GM12878 (cell line): ENCODE measurements around the gene TRAPPC12. TPM values are rescaled to one million over a fixed set of nuclear protein-coding genes. Genes with fewer than 3 reads are reported as not detected.

Experiments used
- ATAC-seq: fragments of 200-7000 bp; cut with Tn5 transposase; 3 replicates; pipeline ENCODE4 v1.9.1; 2020; ENCODE audit warnings: mild to moderate bottlenecking, moderate library complexity
- BruUV-seq: library from RNA; stranded (reverse); fragments of 400-500 nt; replicated peaks from 2 replicates; lab custom pipeline; 2021; lab: Mats Ljungman, UMichigan
- CTCF ChIA-PET: fragments of 300-600 bp; sonication (Branson Sonifier 250); formaldehyde crosslinking; extraction: SDS; loops from one replicate; lab custom pipeline; 2021; ENCODE audit warnings: inconsistent platforms; lab: Yijun Ruan, JAX
- POLR2A ChIA-PET: fragments of 350-600 bp; formaldehyde crosslinking; extraction: SDS; loops from one replicate; lab custom pipeline; 2021; ENCODE audit warnings: inconsistent platforms; lab: Charles Lee
- RAD21 ChIA-PET: fragments of 300-600 bp; sonication (Branson Sonifier 250); formaldehyde crosslinking; loops from one replicate; lab custom pipeline; 2023; ENCODE audit warnings: antibody characterized with exemption; ENCODE audit not compliant: unreplicated experiment; lab: Charles Lee
- SMC1A ChIA-PET: fragments of 300-600 bp; sonication (Branson Sonifier 250); formaldehyde crosslinking; loops from one replicate; lab custom pipeline; 2023; ENCODE audit not compliant: unreplicated experiment, uncharacterized antibody; lab: Charles Lee
- DNase-seq: peaks from one replicate; pipeline ENCODE4 v3.0.0-alpha.2; 2011; ENCODE audit warnings: low read depth, low spot score
- FAIRE-seq: peaks from 3 replicates; lab custom pipeline; 2011; peaks lifted over from hg19 to GRCh38; lab: Jason Lieb, UNC
- H2AFZ ChIP-seq: 2 replicates; pipeline ENCODE4 v1.6.0; 2011; ENCODE audit warnings: low read depth, low read length, control low read depth; ENCODE audit not compliant: control insufficient read depth
- H3K27ac ChIP-seq: 2 replicates; pipeline ENCODE4 v1.5.1; 2011; ENCODE audit warnings: control low read depth; ENCODE audit not compliant: control insufficient read depth, insufficient read depth
- H3K27me3 ChIP-seq, 2 experiments: replicated peaks in 1 of 2; 2 replicates each; pipeline versions ENCODE4 v1.6.0 to v1.6.1; 2011; ENCODE audit warnings: low read length in 1 of 2; ENCODE audit not compliant: control insufficient read depth in 2 of 2, insufficient read depth in 2 of 2
- H3K36me3 ChIP-seq, 2 experiments: 2 replicates each; pipeline ENCODE4 v1.5.1; 2011; ENCODE audit warnings: low read length in 1 of 2; ENCODE audit not compliant: control insufficient read depth in 2 of 2, insufficient read depth in 2 of 2
- H3K4me1 ChIP-seq: 2 replicates; pipeline ENCODE4 v1.6.1; 2011; ENCODE audit warnings: mild to moderate bottlenecking, low read length, moderate library complexity, mixed read lengths; ENCODE audit not compliant: control insufficient read depth, insufficient read depth
- H3K4me2 ChIP-seq: 2 replicates; pipeline ENCODE4 v1.6.0; 2011; ENCODE audit warnings: control low read depth; ENCODE audit not compliant: control insufficient read depth, insufficient read depth
- H3K4me3 ChIP-seq: fragments of 200-600 bp; sonication (generic); 2 replicates; pipeline ENCODE4 v1.5.1; 2016
- H3K79me2 ChIP-seq: 2 replicates; pipeline ENCODE4 v1.6.0; 2011; ENCODE audit warnings: low read length; ENCODE audit not compliant: control insufficient read depth, insufficient read depth
- H3K9ac ChIP-seq: 2 replicates; pipeline ENCODE4 v1.8.0; 2011; ENCODE audit warnings: low read length, control low read depth, mixed read lengths; ENCODE audit not compliant: control insufficient read depth, insufficient read depth
- H3K9me3 ChIP-seq: replicated peaks from 3 replicates; pipeline ENCODE4 v1.5.1; 2011; ENCODE audit warnings: mild to moderate bottlenecking, low read length; ENCODE audit not compliant: control insufficient read depth, insufficient read depth
- H4K20me1 ChIP-seq: 2 replicates; pipeline ENCODE4 v1.6.0; 2011; ENCODE audit not compliant: control insufficient read depth, insufficient read depth
- CBX5 ChIP-seq: sonication (generic); IDR thresholded peaks from 2 replicates; pipeline ENCODE4 v1.6.1; 2016; ENCODE audit warnings: low read depth, moderate library complexity, mild to moderate bottlenecking, inconsistent platforms
- EED ChIP-seq: sonication (generic); IDR thresholded peaks from 2 replicates; pipeline ENCODE4 v1.6.1; 2016; ENCODE audit warnings: antibody characterized with exemption, low read depth
- EGR1 ChIP-seq, 2 experiments: IDR thresholded peaks; 1 replicate in 1 of 2; 2 replicates in 1 of 2; pipeline ENCODE4 v1.6.1; 2011 to 2012; ENCODE audit warnings: low read depth in 2 of 2, low read length in 2 of 2, borderline replicate concordance in 1 of 2, mild to moderate bottlenecking in 1 of 2, moderate library complexity in 1 of 2
- HCFC1 ChIP-seq: fragments of 150-350 bp; IDR thresholded peaks from 2 replicates; pipeline ENCODE4 v1.6.1; 2014; ENCODE audit warnings: low read length
- HDGF ChIP-seq: fragments of 450-650 bp; IDR thresholded peaks from 2 replicates; pipeline ENCODE4 v1.6.1; 2016; ENCODE audit warnings: antibody characterized with exemption
- IRF4 ChIP-seq: IDR thresholded peaks from 2 replicates; pipeline ENCODE4 v1.6.1; 2011; ENCODE audit warnings: low read depth, low read length
- MTA3 ChIP-seq: IDR thresholded peaks from 2 replicates; pipeline ENCODE4 v1.6.1; 2012; ENCODE audit warnings: low read length, inconsistent platforms, borderline replicate concordance
- NFYB ChIP-seq: IDR thresholded peaks from 2 replicates; pipeline ENCODE4 v1.6.1; 2011; ENCODE audit warnings: low read depth, mild to moderate bottlenecking, low read length, improper control_type of control experiment, moderate library complexity; ENCODE audit not compliant: insufficient read depth
- TCF7 ChIP-seq: IDR thresholded peaks from 2 replicates; pipeline ENCODE4 v1.6.1; 2014; ENCODE audit warnings: antibody characterized with exemption, borderline replicate concordance
- WGBS: methylation state at CpG from one replicate; pipeline ENCODE4 v1.1.6; 2016; ENCODE audit warnings: low lambda C conversion rate; ENCODE audit not compliant: insufficient replicate concordance, insufficient coverage; ENCODE audit errors: missing lambda C conversion rate; 5-methylcytosine and 5-hydroxymethylcytosine counted together
- in situ Hi-C: fragments of 300-500 bp; cut with MboI; formaldehyde crosslinking; loops from 9 replicates; pipeline ENCODE4 v1.14.3; 2018; ENCODE audit warnings: mixed read lengths
- intact Hi-C: fragments of 100-400 bp; cut with micrococcal nuclease; formaldehyde crosslinking; loops from one replicate; pipeline ENCODE4 v1.14.2; 2022; ENCODE audit not compliant: unreplicated experiment
- polyA plus RNA-seq, 11 experiments: library from polyadenylated mRNA; depleted of rRNA in 4 of 11; unstranded in 6 of 11; stranded (reverse) in 5 of 11; fragments of >200 nt; fragmentation: Nextera tagmentation in 4 of 11; fragmentation: Illumina TruSeq in 1 of 11; extraction: Ambion mirVana in 4 of 11; extraction: Trizol in 1 of 11; gene quantifications; 1 replicate in 1 of 11; 2 replicates in 10 of 11; pipeline versions ENCODE4 v1.2.1 to v1.2.3, GENCODE V29; 2011 to 2016; ENCODE audit warnings: inconsistent platforms in 2 of 11, missing spikeins in 2 of 11, low read depth in 1 of 11
- total RNA-seq, 4 experiments: library from RNA; depleted of rRNA in 3 of 4; stranded (reverse); fragments of >200 nt in 3 of 4; fragmentation: Illumina TruSeq in 1 of 4; extraction: Trizol in 1 of 4; gene quantifications; 2 replicates each; pipeline versions ENCODE4 v1.2.1 to v1.2.3, GENCODE V29; 2013 to 2021
- TF ChIP-seq, protein P1 (sequence below): fragments of 450-650 bp; IDR thresholded peaks from 2 replicates; pipeline ENCODE4 v1.6.1; 2017; ENCODE audit warnings: borderline replicate concordance
- TF ChIP-seq, protein P2 (sequence below): fragments of 450-650 bp; IDR thresholded peaks from 2 replicates; pipeline ENCODE4 v1.6.1; 2017; ENCODE audit warnings: mild to moderate bottlenecking, moderate library complexity
- TF ChIP-seq, protein P3 (sequence below): fragments of 450-650 bp; IDR thresholded peaks from 2 replicates; pipeline ENCODE4 v1.6.1; 2018; ENCODE audit warnings: mild to moderate bottlenecking, low read depth, moderate library complexity; ENCODE audit not compliant: partially characterized antibody
- TF ChIP-seq, protein P4 (sequence below): fragments of 450-650 bp; IDR thresholded peaks from 2 replicates; pipeline ENCODE4 v1.6.1; 2017; ENCODE audit warnings: antibody characterized with exemption, mild to moderate bottlenecking, moderate library complexity

TRAPPC12 gene
- total and polyA plus RNA-seq, 10 of the 15 experiments (the other 5 are each of a cell fraction or from before 2014, with no cell fraction given): 8.6 to 77.1 (median 37.4) TPM

DNA sequence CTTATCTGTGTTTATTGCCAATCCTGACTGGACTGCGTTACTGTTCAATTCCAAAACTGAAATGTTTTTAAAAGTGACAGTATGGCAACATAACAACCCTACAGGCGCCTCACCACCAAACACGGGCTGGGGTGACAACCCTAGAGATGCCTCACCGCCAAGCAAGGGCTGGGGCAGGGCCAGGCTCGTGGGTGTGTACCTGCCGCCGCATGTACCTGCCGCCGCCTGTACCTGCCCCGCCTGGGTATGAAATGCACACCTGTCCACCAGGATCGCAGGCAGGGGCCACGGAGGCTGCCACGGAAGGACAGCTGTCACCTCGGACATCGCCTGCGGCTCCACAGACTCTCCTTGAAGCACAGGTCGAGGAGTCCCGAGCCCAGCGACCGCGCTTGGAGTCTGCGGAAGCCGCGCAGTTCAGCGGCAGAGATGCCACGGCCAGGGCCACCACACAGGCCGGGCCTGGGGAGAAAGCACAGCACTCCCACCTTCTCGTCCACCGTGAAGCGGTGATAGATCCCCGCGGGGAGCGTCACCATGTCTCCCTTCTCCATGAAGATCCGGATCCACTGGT lies 120.9 kb downstream of the TRAPPC12 start:
- no TSS peak for BruUV-seq
- Histone ChIP-seq H3K9me3 (no peaks in the 10 kb centered on the region), H3K79me2 (no peaks in the 10 kb centered on the region), H3K36me3 (peaks cover 2 to 4% of the 10 kb centered on the region in 2 experiments; a peak in 3 of 4 replicates), H3K4me2 (no peak overlapping the region), H3K27ac (no peak overlapping the region), H3K4me3 (no peak overlapping the region), H3K9ac (no peak overlapping the region), H3K27me3 (no peaks in the 10 kb centered on the region), H3K4me1 (no peaks in the 10 kb centered on the region), H4K20me1 (no peaks in the 10 kb centered on the region), H2AFZ (no peak overlapping the region)
- ChIA-PET POLR2A (no interaction called here), SMC1A (no interaction called here), CTCF (interaction anchor here (0.6 kb wide), 1 partner anchor 259 kb away, joined by 3 read pairs; no protein-coding TSS in a partner anchor), RAD21 (no interaction called here)
- intact Hi-C loops (no loop called here), in situ Hi-C loops (no loop called here)
- no peak for DNase-seq
- FAIRE-seq: no peak
- no peak for ATAC-seq
- WGBS: 91% methylated on average over 30 of the region's 34 CpGs
- TF ChIP-seq TCF7 (no peak), HCFC1 (no peak), IRF4 (no peak), MTA3 (no peak), EED (no peak), HDGF (no peak), EGR1 (IDR thresholded peaks at IDR 0.05; ENCODE audit: borderline replicate concordance in 1 of 2, low read depth in 2 of 2, low read length in 2 of 2) (no peak), CBX5 (no peak), NFYB (no peak)
- TF ChIP-seq, protein P1, sequence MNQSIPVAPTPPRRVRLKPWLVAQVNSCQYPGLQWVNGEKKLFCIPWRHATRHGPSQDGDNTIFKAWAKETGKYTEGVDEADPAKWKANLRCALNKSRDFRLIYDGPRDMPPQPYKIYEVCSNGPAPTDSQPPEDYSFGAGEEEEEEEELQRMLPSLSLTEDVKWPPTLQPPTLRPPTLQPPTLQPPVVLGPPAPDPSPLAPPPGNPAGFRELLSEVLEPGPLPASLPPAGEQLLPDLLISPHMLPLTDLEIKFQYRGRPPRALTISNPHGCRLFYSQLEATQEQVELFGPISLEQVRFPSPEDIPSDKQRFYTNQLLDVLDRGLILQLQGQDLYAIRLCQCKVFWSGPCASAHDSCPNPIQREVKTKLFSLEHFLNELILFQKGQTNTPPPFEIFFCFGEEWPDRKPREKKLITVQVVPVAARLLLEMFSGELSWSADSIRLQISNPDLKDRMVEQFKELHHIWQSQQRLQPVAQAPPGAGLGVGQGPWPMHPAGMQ: no peak
- TF ChIP-seq, protein P2, sequence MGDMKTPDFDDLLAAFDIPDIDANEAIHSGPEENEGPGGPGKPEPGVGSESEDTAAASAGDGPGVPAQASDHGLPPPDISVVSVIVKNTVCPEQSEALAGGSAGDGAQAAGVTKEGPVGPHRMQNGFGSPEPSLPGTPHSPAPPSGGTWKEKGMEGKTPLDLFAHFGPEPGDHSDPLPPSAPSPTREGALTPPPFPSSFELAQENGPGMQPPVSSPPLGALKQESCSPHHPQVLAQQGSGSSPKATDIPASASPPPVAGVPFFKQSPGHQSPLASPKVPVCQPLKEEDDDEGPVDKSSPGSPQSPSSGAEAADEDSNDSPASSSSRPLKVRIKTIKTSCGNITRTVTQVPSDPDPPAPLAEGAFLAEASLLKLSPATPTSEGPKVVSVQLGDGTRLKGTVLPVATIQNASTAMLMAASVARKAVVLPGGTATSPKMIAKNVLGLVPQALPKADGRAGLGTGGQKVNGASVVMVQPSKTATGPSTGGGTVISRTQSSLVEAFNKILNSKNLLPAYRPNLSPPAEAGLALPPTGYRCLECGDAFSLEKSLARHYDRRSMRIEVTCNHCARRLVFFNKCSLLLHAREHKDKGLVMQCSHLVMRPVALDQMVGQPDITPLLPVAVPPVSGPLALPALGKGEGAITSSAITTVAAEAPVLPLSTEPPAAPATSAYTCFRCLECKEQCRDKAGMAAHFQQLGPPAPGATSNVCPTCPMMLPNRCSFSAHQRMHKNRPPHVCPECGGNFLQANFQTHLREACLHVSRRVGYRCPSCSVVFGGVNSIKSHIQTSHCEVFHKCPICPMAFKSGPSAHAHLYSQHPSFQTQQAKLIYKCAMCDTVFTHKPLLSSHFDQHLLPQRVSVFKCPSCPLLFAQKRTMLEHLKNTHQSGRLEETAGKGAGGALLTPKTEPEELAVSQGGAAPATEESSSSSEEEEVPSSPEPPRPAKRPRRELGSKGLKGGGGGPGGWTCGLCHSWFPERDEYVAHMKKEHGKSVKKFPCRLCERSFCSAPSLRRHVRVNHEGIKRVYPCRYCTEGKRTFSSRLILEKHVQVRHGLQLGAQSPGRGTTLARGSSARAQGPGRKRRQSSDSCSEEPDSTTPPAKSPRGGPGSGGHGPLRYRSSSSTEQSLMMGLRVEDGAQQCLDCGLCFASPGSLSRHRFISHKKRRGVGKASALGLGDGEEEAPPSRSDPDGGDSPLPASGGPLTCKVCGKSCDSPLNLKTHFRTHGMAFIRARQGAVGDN: no peak
- TF ChIP-seq, protein P3, sequence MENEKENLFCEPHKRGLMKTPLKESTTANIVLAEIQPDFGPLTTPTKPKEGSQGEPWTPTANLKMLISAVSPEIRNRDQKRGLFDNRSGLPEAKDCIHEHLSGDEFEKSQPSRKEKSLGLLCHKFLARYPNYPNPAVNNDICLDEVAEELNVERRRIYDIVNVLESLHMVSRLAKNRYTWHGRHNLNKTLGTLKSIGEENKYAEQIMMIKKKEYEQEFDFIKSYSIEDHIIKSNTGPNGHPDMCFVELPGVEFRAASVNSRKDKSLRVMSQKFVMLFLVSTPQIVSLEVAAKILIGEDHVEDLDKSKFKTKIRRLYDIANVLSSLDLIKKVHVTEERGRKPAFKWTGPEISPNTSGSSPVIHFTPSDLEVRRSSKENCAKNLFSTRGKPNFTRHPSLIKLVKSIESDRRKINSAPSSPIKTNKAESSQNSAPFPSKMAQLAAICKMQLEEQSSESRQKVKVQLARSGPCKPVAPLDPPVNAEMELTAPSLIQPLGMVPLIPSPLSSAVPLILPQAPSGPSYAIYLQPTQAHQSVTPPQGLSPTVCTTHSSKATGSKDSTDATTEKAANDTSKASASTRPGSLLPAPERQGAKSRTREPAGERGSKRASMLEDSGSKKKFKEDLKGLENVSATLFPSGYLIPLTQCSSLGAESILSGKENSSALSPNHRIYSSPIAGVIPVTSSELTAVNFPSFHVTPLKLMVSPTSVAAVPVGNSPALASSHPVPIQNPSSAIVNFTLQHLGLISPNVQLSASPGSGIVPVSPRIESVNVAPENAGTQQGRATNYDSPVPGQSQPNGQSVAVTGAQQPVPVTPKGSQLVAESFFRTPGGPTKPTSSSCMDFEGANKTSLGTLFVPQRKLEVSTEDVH: no peak
- TF ChIP-seq, protein P4, sequence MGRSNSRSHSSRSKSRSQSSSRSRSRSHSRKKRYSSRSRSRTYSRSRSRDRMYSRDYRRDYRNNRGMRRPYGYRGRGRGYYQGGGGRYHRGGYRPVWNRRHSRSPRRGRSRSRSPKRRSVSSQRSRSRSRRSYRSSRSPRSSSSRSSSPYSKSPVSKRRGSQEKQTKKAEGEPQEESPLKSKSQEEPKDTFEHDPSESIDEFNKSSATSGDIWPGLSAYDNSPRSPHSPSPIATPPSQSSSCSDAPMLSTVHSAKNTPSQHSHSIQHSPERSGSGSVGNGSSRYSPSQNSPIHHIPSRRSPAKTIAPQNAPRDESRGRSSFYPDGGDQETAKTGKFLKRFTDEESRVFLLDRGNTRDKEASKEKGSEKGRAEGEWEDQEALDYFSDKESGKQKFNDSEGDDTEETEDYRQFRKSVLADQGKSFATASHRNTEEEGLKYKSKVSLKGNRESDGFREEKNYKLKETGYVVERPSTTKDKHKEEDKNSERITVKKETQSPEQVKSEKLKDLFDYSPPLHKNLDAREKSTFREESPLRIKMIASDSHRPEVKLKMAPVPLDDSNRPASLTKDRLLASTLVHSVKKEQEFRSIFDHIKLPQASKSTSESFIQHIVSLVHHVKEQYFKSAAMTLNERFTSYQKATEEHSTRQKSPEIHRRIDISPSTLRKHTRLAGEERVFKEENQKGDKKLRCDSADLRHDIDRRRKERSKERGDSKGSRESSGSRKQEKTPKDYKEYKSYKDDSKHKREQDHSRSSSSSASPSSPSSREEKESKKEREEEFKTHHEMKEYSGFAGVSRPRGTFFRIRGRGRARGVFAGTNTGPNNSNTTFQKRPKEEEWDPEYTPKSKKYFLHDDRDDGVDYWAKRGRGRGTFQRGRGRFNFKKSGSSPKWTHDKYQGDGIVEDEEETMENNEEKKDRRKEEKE: no peak
